MM.1S (cell line): Measurements from ENCODE around the gene DNAI1.

Source experiments
- DNase-seq: peaks from one replicate; pipeline ENCODE4 v3.0.0-alpha.2; 2015
- H2AFZ ChIP-seq: fragments of 300-600 bp; sonication (generic); 2 replicates; pipeline ENCODE4 v1.6.0; 2016; ENCODE audit warnings: antibody characterized with exemption, low read length
- H3F3A ChIP-seq: fragments of 300-600 bp; sonication (generic); 2 replicates; pipeline ENCODE4 v1.6.1; 2016; ENCODE audit warnings: mild to moderate bottlenecking, antibody characterized with exemption, low read length, moderate library complexity, mixed read lengths; ENCODE audit not compliant: insufficient read depth
- H3K27ac ChIP-seq: fragments of 300-600 bp; sonication (generic); 2 replicates; pipeline ENCODE4 v1.5.1; 2016; ENCODE audit warnings: mild to moderate bottlenecking, low read length
- H3K27me3 ChIP-seq: fragments of 300-600 bp; sonication (generic); replicated peaks from 2 replicates; pipeline ENCODE4 v1.6.0; 2016; ENCODE audit warnings: low read length; ENCODE audit not compliant: insufficient read depth
- H3K36me3 ChIP-seq: fragments of 300-600 bp; sonication (generic); replicated peaks from 2 replicates; pipeline ENCODE4 v1.6.1; 2016; ENCODE audit warnings: mild to moderate bottlenecking, low read length, mixed read lengths; ENCODE audit not compliant: insufficient read depth
- H3K4me1 ChIP-seq: fragments of 300-600 bp; sonication (generic); 2 replicates; pipeline ENCODE4 v1.6.1; 2016; ENCODE audit warnings: low read length, mixed read lengths
- H3K4me2 ChIP-seq: fragments of 300-600 bp; sonication (generic); 2 replicates; pipeline ENCODE4 v1.6.0; 2016; ENCODE audit warnings: low read depth, low read length
- H3K4me3 ChIP-seq: fragments of 300-600 bp; sonication (generic); 2 replicates; pipeline ENCODE4 v1.5.1; 2016; ENCODE audit warnings: low read length, mixed read lengths
- H3K79me2 ChIP-seq: fragments of 300-600 bp; sonication (generic); 2 replicates; pipeline ENCODE4 v1.6.1; 2016; ENCODE audit warnings: mixed run types, low read length, mixed read lengths
- H3K9ac ChIP-seq: fragments of 300-600 bp; sonication (generic); 2 replicates; pipeline ENCODE4 v1.6.1; 2016; ENCODE audit warnings: low read length, mixed read lengths
- H3K9me2 ChIP-seq: fragments of 300-600 bp; sonication (generic); replicated peaks from 2 replicates; pipeline ENCODE4 v1.6.1; 2016; ENCODE audit warnings: mild to moderate bottlenecking, low read length, mixed read lengths; ENCODE audit not compliant: insufficient read depth
- H3K9me3 ChIP-seq: fragments of 300-600 bp; sonication (generic); replicated peaks from 2 replicates; pipeline ENCODE4 v1.6.1; 2016; ENCODE audit warnings: mild to moderate bottlenecking, low read length, mixed read lengths; ENCODE audit not compliant: insufficient read depth
- H4K20me1 ChIP-seq: fragments of 300-600 bp; sonication (generic); 2 replicates; pipeline ENCODE4 v1.6.1; 2016; ENCODE audit warnings: mild to moderate bottlenecking, low read length, moderate library complexity, mixed read lengths; ENCODE audit not compliant: insufficient read depth
- CTCF ChIP-seq: fragments of 300-600 bp; sonication (generic); IDR thresholded peaks from 2 replicates; pipeline ENCODE4 v1.5.1; 2016; ENCODE audit warnings: antibody characterized with exemption, low read length, mixed read lengths
- EZH2 ChIP-seq: fragments of 300-600 bp; sonication (generic); optimal IDR thresholded peaks from 2 replicates; pipeline ENCODE3; 2017; ENCODE audit warnings: low read depth, mild to moderate bottlenecking, antibody characterized with exemption, low read length, mixed read lengths
- EZH2phosphoT487 ChIP-seq: fragments of 300-600 bp; sonication (generic); IDR thresholded peaks from 2 replicates; pipeline ENCODE4 v1.6.1; 2018; ENCODE audit warnings: antibody characterized with exemption, low read length

Gene DNAI1

GRCh38 chr9:34508951-34509350, 50.3 kb downstream of the DNAI1 start:
- no peaks in the 10 kb centered on the region for H4K20me1 ChIP-seq
- H3K4me3 ChIP-seq = no peak overlapping the region
- H2AFZ ChIP-seq = no peak overlapping the region
- no peaks in the 10 kb centered on the region for H3F3A ChIP-seq
- no peaks in the 10 kb centered on the region for H3K4me1 ChIP-seq
- H3K4me2 ChIP-seq = no peak overlapping the region
- H3K9me3 ChIP-seq = no peaks in the 10 kb centered on the region
- TF ChIP-seq EZH2 (no peak), EZH2phosphoT487 (no peak), CTCF (no peak)
- H3K79me2 ChIP-seq = no peaks in the 10 kb centered on the region
- H3K27ac ChIP-seq = no peak overlapping the region
- no peak overlapping the region for H3K9ac ChIP-seq
- H3K9me2 ChIP-seq = no peaks in the 10 kb centered on the region
- H3K27me3 ChIP-seq = peaks cover 9% of the 10 kb centered on the region; the same call in 1 of the 2 replicates
- H3K36me3 ChIP-seq = no peaks in the 10 kb centered on the region
- no peak for DNase-seq

GRCh38 chr9:34510497-34511468, 52.2 kb downstream of the DNAI1 start:
- TF ChIP-seq EZH2phosphoT487 = no peak
- TF ChIP-seq CTCF = no peak
- no peak for TF ChIP-seq EZH2
- Histone ChIP-seq H3K4me1 (no peaks in the 10 kb centered on the region), H3K4me3 (no peak overlapping the region), H3K79me2 (no peaks in the 10 kb centered on the region), H3K27ac (no peak overlapping the region), H3K9me3 (no peaks in the 10 kb centered on the region), H3F3A (no peaks in the 10 kb centered on the region), H3K4me2 (no peak overlapping the region), H4K20me1 (no peaks in the 10 kb centered on the region), H3K9me2 (no peaks in the 10 kb centered on the region), H2AFZ (no peak overlapping the region), H3K36me3 (no peaks in the 10 kb centered on the region), H3K27me3 (no peaks in the 10 kb centered on the region), H3K9ac (no peak overlapping the region)
- no peak for DNase-seq

GRCh38 chr9:34512131-34513078, 53.8 kb downstream of the DNAI1 start:
- H3K9ac ChIP-seq = no peak overlapping the region
- no peaks in the 10 kb centered on the region for H3K79me2 ChIP-seq
- H3K9me3 ChIP-seq = no peaks in the 10 kb centered on the region
- no peak overlapping the region for H3K27ac ChIP-seq
- H3K4me3 ChIP-seq = no peak overlapping the region
- no peaks in the 10 kb centered on the region for H4K20me1 ChIP-seq
- no peaks in the 10 kb centered on the region for H3K4me1 ChIP-seq
- no peak for TF ChIP-seq EZH2
- TF ChIP-seq CTCF = no peak
- TF ChIP-seq EZH2phosphoT487 = no peak
- no peak for DNase-seq
- H3K27me3 ChIP-seq = 0 out of 2 replicates have a peak, but pooled peaks cover 2% of the 10 kb centered on the region
- H3K36me3 ChIP-seq = no peaks in the 10 kb centered on the region
- H3K9me2 ChIP-seq = no peaks in the 10 kb centered on the region
- no peaks in the 10 kb centered on the region for H3F3A ChIP-seq
- no peak overlapping the region for H2AFZ ChIP-seq
- no peak overlapping the region for H3K4me2 ChIP-seq
